Measurements from ENCODE around the gene CD300C.
"Not testable (repeated sequence)": the region's sequence is repeated elsewhere in the genome, so short reads cannot be mapped to it uniquely, and the experiment has no call there.

The CD300C gene

GRCh38 chr17:74545843-74546230 is at the start of gene CD300C:
CD300C (minus strand) TSS chr17:74546115; CDS start chr17:74545782, 333 bp downstream.
- DNase-seq: no peak

- DNase-seq: no peak
These were observed 49.3 kb upstream of the CD300C start for GRCh38 chr17:74595037-74595750.

GRCh38 chr17:74592087-74592990 is 46.4 kb upstream of the CD300C start, which contains the start of gene CD300LD:
CD300LD (minus strand) TSS chr17:74592283; CDS start chr17:74592202, 81 bp downstream.
- DNase-seq: no peak

GRCh38 chr17:74591503-74591902 is 45.6 kb upstream of the CD300C start:
- DNase-seq: no peak

GRCh38 chr17:74585711-74586110 is 39.8 kb upstream of the CD300C start:
- DNase-seq: no peak

- no peak for DNase-seq
These were observed 38.6 kb upstream of the CD300C start for GRCh38 chr17:74584292-74585060.

DNA sequence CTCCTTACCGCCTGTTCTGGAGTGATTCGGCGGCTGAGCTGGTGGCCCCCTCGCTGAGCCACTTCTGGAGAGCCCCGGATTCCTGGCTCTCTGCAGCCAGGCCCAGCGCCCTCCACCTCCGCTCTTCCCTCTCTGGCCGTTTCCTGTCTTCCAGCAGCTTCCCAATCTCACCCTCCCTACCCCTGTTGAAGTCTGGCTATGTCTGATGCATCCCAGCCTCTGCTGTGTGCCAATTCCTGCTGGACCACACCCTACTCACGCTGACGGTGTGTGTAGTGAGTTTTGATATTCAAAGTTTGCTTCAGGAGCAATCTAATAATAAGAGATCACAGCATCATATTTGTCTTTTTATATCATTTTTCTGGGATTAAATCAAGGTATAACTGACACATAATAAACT is 36.7 kb upstream of the CD300C start:
- DNase-seq: no peak

- no peak for DNase-seq
These were observed 34.0 kb upstream of the CD300C start for GRCh38 chr17:74579900-74580299.

- no peak for DNase-seq
These were observed 33.1 kb upstream of the CD300C start for GRCh38 chr17:74578979-74579378.

DNA sequence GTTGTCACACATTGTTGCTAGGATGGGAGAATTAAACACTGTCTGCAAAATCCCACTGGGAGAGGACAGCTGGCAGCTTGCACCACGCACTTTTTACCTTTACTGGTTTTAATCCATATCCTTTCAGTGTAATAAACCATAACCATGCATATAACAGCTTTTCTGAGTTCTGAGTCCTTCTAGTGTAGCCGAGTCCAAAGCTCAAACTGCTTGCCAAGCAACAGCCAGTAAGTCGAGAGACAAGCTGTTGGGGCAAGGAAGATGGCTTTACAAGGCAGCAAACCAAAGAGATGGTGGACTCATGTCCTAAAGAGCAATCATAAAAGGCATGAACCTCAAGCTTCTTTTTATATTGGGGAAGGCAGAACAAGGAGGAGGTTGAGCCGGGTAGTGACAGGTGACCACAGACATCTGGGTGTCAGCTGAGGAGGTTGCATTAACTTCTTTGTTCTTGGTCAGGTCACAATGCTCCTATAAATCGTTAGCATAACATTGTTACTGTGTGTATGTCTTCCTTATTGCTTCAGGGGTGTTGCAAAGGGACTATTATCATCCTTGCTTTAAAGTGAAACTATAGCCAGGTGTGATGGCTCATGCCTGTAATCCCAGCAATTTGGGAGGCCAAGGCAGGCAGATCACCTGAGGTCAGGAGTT is 28.7 kb upstream of the CD300C start:
- DNase-seq: no peak

GRCh38 chr17:74573635-74574034 is 27.7 kb upstream of the CD300C start:
- not testable (repeated sequence) for DNase-seq

- DNase-seq: no peak
These were observed 27.3 kb upstream of the CD300C start for GRCh38 chr17:74573169-74573568.

GRCh38 chr17:74571621-74572270 is 25.8 kb upstream of the CD300C start:
- no peak for DNase-seq

DNA sequence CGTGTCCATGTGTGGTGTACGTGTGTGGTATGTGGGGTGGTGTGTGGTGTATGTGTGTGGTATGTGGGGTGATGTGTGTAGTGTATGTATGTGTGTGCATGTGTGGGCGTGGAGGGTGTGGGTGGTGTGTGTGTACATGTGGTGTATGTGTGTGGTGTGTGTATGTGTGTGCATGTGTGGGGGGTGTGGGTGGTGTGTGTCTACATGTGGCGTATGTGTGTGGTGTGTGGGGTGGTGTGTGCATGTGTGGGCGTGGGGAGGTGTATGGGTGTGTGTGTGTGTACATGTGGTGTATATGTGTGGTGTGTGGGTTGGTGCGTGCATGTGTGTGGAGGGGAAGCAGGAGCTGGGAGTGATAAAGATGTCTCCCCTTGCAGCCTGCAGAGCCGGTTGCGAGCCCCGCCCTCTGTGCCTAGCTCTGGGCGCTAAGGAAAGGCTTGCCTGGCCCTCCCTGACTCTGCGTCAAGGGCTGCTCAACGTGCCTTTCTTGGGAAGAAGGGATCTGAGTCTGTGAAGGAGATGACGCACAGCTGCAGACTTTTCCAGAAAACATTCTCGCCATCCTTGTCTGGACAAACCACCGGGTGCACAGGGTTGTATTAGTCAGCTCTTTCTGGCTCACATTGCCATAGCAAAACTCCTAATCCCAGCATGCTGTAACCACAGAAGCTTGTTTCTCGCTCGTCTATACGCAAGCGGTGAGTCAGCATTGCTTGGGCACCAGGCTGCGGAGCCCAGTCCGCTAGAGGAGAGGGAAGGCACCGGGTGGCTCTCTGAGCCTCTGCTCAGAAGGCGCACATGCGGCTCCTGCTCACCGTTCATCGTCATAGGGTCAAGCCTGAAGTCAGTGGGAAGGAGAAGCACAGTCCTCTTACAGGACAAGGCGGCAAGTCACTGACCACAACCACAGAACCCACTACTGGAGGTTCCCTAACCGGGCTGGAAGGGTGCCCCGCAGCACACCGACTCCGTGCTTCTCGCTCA is 23.4 kb upstream of the CD300C start:
- no peak for DNase-seq

DNA sequence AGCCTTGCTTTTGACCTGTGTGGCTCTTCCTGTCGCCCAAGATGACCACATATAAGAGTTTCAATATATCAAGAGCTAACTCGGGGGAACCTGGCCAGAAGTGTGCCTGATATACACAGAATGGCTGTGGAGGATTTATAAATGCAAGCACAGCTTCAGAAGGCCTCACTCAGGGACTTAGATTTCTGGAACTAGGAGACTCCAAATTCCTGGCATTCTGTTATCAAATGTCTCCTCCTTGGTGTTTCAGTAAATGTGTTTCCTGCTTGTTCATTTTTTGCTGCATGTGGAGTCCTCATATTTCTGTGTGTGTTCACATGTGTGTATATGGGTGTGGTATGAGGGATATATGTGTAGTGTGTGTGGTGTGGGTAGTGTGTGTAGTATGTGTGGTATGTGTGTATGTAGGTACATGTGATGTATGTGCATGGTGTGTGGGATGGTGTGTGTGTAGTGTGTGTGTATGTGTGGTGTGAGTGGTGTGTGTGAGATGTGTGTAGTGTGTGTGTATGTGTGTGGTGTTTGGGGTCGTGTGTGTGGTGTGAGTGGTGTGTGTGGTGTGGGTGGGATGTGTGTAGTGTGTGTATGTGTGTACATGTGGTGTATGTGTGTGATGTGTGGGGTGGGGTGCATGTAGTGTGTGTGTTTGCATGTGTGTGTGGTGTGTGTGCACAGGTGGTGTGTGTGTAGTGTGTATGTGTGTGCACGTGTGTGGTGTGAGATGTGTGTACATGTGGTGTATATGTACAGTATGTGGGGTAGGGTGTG is 22.4 kb upstream of the CD300C start:
- no peak for DNase-seq

DNA sequence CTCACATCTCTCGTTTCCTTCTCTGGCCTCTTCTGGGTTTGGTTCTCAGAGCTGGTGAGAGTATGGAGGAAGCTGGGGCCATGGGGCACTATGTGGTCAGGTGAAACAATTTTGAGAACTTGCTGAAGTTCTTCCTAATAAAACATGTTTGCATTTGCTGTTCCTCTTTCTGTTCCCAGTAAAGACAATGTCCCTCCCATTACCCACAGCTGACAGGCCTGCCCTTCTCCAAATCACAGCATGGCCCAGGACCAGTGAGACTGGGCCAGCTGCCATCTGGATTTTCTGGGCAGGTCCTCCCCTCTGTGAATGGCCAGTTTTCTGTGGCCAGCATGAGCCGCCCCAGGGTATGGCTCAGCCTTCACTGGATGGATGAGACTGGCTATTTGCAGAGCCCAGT is 21.5 kb upstream of the CD300C start, which contains the start of gene CD300H:
Gene CD300H (minus strand): TSS at position 113 of the 400 bp plus-strand sequence.
- DNase-seq: no peak

DNA sequence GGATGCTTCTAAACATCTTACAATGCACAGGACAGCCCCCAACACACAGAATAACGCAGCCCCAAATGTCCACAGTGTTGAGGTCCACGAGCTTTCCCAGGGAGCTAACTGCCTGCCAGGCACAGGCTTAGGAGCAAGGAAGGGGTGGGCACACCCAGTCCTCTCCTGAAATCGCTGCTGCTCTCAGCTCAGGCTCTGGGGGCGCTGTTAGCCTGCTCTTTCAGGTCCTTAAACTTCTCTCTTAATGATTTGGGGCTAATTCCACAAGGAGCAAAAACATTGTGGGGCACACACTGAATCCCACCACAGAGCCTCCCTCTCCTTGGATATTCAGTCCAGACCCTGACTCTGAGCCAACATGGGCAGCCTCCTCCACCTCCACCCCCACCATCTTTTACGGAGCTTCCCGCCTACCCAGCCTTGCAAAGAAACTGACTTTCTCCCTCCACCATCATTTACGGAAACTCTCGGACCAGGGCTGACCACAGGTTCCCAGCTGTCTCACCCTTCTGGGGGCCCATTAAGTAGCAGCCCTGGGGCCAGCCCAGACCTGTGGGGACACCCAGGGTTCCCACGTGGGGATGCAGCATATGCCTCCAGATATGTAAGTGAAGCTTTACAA is 20.3 kb upstream of the CD300C start:
- peak; percentile 16 for DNase-seq

GRCh38 chr17:74565126-74565525 is 19.2 kb upstream of the CD300C start:
- no peak for DNase-seq

GRCh38 chr17:74563358-74563757 is 17.4 kb upstream of the CD300C start:
- DNase-seq: no peak
